NOMO-1 treated with dmso at 0.1 percent for 144 hours (cell line): Measurements from ENCODE around the gene RYR2.
"Not testable (repeated sequence)": the region's sequence is repeated elsewhere in the genome, so short reads cannot be mapped to it uniquely, and the experiment has no call there.

Source experiments
- DNase-seq: peaks from one replicate; lab custom pipeline; 2025; ENCODE audit not compliant: unreplicated experiment; lab: John Stamatoyannopoulos, UW

Gene RYR2

DNA sequence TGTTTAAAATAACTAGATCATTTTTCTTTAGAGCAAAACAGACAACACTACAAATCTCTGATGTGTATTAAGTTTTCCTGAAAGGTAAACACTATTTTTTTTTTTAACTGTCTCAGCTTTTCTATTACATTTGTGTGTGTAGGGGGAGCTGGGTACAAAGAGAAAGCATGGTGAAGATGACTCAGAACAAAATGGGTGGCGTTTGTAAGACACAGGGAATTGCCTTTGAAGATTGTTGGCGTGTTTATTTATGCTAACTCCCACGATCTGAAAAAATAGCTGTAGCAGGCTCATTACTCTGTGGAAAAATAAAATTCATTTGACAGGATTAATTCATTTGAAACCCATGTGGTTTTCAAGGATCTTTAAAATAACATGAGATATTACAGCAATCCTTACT, 285.1 kb downstream of the RYR2 start:
- no peak for DNase-seq

- DNase-seq = no peak
Observed at GRCh38 chr1:237340892-237341291, 298.9 kb downstream of the RYR2 start.

- no peak for DNase-seq
Observed at GRCh38 chr1:237341391-237341790, 299.4 kb downstream of the RYR2 start.

GRCh38 chr1:237342730-237343129, 300.7 kb downstream of the RYR2 start:
- DNase-seq = no peak

GRCh38 chr1:237352747-237353146, 310.8 kb downstream of the RYR2 start:
- DNase-seq = no peak

DNA sequence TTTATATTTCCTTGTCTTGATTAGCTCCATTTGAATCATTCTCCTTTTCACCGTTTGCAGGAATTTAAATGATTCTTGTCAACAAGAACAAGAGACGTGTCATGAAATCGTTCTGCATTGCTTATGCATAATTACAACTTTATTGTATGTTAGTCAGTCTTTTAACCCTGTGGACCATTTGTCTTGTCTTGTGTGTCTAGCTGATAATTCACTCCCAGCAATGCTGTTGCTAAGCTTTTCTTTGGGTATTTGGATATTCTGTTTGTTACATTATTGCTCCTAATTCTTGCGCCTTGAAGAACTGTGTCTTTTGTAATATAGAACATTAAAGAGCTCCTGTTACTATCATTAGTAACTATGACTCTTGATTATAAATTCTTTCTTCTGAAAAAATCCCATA, 311.9 kb downstream of the RYR2 start:
- no peak for DNase-seq

GRCh38 chr1:237355022-237355421, 313.0 kb downstream of the RYR2 start:
- DNase-seq = no peak

- DNase-seq = no peak
Observed at GRCh38 chr1:237358555-237358954, 316.6 kb downstream of the RYR2 start.

- DNase-seq = no peak
Observed at GRCh38 chr1:237367758-237368157, 325.8 kb downstream of the RYR2 start.

DNA sequence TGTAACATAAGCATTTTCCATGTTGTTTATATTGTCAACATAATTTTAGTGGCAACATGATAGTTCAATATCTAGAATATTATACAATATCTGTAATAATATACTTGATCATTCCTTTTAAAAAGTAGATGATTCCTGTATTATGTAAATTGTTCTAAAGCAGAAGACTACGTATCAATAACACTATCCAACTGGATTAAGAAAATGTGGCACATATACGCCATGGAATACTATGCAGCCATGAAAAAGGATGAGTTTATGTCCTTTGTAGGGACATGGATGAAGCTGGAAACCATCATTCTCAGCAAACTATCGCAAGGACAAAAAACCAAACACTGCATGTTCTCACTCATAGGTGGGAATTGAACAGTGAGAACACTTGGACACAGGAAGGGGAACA, 329.5 kb downstream of the RYR2 start:
- DNase-seq = not testable (repeated sequence)

GRCh38 chr1:237383791-237384190, 341.8 kb downstream of the RYR2 start:
- DNase-seq = no peak

DNA sequence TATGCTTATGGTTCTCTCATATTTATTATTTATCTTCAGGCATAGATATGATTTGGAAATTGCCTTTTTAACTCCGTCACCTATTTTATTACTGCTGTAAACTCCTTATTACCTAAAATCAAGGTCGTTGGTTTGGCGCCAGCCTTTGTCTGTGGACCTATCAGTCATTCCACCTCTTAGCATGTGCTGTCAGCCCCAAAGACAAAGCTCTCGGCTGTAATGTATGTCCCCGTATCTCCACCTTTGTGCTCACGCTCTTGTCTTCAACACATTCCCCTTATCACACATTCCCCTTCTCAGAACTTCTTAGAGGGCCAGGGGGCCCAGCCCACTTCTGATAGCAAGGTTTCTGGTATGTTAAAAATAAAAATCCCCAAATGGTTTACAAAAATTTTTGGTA, 342.2 kb downstream of the RYR2 start:
- no peak for DNase-seq

DNA sequence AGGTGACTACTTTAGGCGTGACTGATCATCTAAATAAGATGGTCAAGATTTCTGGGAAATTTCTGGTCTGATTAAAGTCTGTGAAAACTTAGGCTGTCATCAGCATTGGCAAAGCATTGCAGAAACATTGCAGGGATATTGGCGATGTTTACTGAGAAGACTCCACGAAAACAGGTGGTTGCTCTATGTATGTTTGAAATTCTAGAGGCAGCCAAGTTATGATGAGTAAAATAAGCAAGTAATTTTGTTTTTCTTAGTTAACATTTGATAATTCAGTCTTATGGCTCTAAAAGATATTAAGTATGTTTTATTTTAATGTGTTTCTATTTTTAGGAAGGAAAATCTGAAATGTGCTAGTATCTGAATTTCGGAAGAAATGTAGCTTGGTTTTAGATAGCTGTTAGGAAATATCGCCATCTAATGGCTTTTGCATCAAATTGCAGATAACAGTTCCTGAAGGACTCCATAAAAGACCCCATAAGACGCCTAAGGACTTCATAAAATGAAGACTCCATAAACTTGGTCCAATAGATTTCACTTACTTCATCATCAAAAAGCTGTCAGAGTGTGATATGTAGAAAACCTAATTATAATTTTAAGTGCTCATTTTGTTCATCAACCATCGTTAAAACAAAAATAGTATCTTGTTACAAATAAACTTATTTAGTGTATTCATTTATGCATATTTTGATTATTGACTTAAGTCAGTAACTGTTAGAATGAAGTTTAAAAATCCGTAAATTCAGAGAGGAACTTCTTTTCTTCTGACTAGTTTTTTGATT, 344.6 kb downstream of the RYR2 start:
- DNase-seq = no peak

GRCh38 chr1:237387144-237387505, 345.1 kb downstream of the RYR2 start:
- DNase-seq = no peak

DNA sequence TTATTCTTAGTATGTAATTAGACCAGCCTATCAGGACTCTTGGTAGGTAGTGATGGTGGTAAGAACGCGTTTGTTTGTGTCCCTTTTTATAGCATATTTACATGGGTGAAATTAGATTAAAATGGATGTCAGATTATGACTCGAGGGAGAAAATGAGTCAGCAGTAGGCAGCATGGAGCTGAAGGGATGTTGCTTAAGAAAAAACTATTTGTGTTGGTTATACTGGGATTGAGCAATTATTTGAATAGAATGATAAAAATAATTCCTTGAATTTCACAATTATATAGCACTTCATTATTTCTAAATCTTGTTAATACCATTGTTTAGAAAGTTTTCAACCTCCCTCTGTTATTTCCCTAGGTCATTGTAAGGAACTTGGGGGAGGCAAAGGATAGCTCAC, 348.8 kb downstream of the RYR2 start:
- DNase-seq = no peak

GRCh38 chr1:237393632-237394031, 351.6 kb downstream of the RYR2 start:
- DNase-seq = no peak

- DNase-seq = no peak
Observed at GRCh38 chr1:237394281-237394680, 352.3 kb downstream of the RYR2 start.

GRCh38 chr1:237396426-237396825, 354.4 kb downstream of the RYR2 start:
- DNase-seq = no peak

GRCh38 chr1:237398751-237399150, 356.8 kb downstream of the RYR2 start:
- DNase-seq = no peak

GRCh38 chr1:237405912-237406311, 363.9 kb downstream of the RYR2 start:
- no peak for DNase-seq

DNA sequence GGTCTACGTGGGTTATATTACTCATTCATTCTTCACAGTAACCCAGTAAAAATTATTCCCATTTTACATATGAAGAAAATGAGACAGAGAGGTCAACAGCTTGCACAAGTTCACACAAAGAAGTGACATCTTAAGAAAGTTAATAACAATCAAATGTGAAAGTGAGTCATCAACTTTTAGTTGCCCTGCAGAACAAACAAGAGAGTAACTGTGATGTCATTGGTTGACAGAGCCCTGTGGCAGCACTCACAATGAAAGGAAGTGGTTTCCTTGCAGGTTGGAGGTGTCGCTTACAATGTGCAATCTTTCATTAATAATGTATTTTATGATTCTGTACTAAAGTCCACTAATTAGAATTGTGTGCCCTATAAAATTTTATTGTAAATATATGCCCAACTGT, 369.6 kb downstream of the RYR2 start:
- DNase-seq = no peak

DNA sequence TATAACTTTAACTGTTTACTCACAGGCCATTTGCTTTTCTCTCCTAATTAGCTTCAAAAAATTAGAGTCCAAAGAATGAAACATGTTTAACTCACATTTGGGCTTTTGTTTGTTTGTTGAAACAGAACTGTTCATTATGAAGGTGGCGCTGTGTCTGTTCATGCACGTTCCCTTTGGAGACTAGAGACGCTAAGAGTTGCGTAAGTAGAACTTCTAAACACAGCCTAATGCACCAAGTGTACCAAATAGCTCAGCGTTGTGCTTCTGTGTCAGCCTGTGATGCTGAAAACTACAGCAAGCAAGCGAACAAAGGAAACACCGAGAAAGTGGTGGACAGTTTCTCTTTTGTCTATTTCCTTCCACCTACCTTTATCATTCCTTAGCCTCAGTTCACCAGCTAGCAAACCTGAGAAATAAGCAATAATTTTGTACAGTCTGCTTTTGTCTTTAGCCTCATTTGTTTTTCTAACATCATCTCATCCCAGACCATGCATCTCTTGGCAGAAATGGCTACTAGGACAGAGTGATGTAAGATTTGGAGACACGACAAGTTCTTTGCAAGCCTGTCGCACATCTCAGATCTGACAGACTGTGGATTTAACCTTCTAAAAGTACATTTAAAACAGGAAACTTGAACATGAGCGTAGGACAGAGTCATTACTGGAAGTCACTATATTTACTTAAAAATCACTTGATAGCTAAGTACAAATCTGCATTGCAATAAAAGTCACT, 375.1 kb downstream of the RYR2 start:
- DNase-seq = no peak

DNA sequence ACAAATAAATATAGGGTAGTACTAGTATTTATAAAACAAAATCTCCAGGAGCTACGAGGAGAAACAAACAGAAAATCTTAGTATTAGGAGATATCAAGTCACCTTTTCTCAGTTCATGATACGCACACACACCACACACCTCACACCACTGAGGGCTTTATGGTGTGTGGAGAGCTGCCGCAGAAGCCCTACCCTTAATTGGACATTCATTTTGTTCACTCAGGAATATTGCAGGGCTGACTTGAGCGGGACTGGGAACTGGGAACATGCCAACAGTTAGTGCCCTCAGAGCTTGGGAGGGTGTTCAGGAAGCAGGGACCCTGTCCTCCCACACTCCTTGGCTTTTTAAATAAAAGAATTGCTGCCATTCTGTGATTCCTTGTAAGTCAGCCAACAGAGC, 386.8 kb downstream of the RYR2 start:
- DNase-seq = no peak
